CD4-positive, alpha-beta T cell treated with Interferon gamma for 1 hour (primary cell): ENCODE data around the gene SLC4A8.
A peak's percentile ranks its signal among the peaks of the same experiment; 100 is the strongest.

Experiments used
- DNase-seq: peaks from one replicate; pipeline ENCODE4 v3.0.0-alpha.2; 2020

The SLC4A8 gene

DNA sequence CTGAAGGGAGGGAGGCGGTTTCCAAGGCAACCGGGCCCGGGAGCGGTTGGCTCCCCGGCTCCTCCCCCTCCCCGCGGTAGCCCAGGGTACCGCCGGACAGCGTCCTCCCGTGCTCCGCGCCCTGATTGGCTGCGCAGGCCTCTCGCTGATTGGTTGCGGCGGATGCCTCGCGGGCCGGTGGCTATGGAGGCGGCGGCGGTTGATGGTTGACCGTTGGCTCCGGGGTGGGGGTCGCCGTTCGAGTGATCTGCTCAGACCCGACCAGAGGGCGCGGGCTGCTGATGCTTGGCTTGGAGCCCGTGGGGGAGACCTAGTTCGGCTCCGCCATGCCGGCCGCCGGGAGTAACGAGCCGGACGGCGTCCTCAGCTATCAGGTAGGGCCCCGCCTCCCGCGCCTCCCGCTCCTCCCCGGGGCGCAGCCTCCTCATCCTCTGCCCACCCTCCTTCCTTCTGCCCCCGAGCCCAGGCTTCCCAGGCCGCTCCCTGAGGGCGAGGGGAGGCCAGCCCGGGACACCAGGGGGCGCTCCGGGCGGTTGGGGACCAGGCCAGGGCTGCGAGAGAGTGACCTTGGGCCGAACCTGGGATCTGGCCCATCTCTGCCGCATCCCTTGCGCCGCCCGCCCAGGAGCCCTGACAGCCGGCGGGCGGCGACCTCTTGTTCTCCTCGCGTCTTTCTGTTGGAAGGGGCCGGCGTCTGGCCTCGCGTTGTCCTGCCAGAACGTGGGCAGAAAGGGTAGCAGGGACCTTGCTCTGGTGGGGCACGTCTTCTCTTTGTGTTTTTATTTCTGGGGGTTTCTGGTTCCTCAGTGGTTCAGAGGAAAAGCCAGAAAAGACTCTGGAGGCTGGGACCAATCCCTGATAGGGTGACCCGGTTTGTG is at the start of gene SLC4A8:
Gene SLC4A8 (plus strand): TSS at position 170 of the 878 bp plus-strand sequence. CDS start 157 bp downstream, at position 327.
- DNase-seq: peak; percentile 85

- no peak for DNase-seq
Measured at GRCh38 chr12:51374856-51375255, 49.8 kb upstream of the SLC4A8 start.

DNA sequence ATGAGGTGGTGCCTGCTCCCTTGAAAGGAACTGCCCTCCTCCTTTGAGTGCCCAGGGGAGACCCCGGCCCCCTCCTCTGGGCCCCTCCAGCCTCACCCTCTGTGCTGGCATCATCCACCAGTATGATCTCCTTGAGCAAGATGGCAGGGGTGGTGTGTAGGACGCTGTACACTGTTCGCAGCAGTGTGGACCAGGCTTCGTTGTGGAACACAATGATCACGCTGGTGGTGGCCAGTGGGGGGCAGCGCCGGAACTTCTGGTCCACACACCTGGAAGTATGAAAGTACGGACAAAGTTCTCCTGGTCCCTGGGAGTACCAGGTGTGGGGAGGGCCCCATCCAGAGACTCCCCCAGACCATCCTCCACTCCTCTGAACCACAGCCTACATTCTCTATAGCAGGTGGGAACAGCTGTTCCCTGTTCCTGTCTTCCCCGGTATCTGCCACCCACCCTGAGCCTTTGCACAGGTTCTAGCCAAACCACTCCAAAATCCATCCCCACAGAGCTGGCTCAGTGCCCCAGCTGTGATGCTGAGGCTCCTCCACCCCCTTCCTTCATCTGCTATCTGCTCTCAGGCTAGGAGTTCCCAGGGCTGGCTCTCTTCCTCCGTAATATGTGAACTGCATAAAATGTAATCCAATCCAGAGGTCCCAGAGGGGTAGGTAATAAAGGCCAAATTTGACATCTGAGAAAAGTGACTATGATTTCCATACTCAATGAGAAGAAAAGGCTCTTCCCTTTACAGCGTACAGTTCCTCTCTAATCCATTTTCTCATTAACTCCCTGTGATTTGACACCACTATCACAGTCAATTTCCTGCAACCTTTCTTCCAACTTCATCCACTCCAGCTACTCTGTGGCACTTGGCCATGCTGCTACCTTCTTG is 47.3 kb upstream of the SLC4A8 start:
- DNase-seq: no peak

GRCh38 chr12:51378749-51379148 is 45.9 kb upstream of the SLC4A8 start:
- no peak for DNase-seq

DNA sequence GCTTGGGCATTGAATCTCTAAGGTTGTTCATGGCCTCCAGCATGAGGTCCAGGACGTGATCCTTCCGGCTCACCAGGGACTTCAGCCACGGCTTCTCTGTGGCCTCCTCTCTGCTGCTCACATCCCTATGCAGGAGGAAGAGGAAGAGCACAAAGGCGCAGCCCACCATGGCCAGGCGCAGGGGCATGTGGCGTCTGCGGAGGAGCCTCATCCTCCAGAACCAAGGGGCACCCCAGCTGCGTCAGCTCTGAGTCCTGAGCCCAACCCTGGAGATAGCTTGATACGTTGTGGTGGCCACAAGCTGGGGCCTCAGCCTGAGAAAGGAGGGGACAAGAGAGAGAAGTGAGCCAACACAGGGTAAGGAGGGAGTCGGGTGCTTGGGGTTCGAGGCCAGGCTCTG is 45.1 kb upstream of the SLC4A8 start:
- DNase-seq: no peak

DNA sequence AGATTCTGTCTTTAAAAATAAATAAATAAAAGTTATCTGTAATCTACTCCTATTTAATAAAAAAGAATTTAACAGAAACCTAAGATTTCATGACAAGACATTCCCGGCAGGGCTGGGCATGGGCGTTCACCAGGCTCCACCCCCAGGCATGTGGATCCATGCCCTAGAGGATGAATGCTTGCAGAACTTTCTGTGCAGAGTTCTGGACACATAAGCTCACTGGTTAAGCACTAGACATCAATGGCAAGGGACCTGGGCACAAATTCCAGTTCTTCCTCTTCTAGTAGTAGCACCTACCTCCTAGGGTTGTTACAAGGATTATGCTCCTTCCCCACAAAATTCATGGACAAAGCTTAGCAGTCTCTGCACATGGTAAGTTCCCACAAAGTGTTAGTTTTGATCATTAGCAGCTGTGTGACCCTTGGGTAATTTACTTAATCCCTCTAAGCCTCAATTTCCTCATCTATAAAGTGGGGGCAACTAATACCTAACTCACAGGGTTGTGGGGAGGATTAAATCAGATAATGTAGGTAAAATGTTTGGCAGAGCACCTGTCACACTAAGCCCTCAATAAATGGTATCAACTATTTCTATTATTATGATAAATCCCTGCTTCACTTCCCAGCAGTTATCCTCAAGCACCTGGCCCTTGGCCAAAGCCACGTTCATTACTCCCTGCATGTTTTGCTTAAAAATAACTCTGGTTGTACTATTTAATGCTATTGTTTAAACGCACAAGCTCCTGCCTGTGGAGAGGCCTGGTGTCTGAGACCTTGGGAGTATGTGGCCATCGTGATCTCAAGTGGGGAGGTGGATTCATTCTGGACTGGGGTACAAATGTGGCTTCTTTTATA is 43.2 kb upstream of the SLC4A8 start:
- no peak for DNase-seq

DNA sequence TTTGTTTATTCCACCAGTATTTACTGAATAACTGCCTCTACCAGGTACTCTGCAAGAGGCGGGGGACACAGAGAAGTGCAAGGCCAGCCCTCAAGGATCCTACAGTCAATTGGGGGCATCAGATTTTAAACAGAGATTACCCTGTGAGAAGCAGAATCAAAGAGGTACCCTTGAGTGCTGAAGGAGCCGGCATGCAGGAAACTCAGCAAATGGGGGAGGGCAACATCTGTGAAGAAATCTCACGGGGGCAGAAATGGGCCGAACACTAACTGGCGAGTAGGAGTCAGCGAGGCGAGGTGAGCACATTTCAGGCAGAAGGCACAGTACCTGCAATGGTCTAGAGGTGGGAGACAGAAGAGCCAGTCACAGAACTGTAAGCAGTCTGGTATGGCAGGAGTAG is 42.5 kb upstream of the SLC4A8 start:
- no peak for DNase-seq

DNA sequence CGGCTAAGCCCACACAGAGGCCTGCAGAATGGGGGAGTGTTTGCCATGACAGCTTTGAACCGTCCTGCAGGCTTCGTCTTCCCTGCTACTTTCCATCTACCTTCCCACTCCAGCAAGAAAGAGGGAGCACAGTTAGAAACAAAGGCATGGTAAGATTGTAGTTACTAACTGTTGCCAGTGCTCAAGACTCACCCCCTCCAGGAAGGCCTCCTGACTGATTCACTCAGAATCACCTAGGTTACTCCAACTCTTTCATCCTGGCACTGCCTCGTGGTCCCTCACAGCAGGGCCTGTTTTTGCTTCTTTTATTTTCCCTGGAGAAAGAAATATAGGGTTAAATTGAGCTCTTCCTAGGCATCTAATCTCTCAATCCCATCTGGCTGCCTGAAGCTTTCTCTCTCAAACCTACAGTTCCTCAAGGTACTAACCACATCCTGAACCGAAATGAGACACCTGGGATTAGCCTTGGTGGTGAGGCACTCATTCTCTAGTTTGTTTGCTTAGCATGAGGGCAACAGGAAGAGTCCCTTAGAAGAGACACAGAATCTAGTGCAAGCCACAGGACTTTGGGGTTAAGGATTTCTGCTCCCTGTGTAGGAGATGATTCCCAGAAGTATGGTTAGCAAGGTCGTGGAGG is 41.2 kb upstream of the SLC4A8 start:
- no peak for DNase-seq

DNA sequence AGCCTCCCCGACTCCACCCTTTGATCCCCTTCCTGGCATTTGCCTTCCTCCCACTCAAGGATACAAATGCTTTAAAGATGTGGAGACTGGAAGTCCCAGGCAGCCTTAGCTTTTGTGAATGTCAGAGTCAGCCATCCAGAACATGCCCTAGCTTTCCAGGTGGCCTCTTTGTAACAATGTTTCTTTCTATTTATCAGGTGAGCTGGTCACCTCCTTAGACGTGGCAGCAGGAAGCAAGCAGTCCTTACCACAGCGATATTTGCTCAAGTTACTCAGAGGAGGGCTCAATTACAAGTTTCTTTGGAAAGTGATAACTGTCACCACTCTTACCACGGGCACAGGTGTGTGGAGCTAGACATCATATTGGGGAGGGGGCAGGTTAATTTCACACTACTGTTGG is 38.3 kb upstream of the SLC4A8 start:
- DNase-seq: no peak

DNA sequence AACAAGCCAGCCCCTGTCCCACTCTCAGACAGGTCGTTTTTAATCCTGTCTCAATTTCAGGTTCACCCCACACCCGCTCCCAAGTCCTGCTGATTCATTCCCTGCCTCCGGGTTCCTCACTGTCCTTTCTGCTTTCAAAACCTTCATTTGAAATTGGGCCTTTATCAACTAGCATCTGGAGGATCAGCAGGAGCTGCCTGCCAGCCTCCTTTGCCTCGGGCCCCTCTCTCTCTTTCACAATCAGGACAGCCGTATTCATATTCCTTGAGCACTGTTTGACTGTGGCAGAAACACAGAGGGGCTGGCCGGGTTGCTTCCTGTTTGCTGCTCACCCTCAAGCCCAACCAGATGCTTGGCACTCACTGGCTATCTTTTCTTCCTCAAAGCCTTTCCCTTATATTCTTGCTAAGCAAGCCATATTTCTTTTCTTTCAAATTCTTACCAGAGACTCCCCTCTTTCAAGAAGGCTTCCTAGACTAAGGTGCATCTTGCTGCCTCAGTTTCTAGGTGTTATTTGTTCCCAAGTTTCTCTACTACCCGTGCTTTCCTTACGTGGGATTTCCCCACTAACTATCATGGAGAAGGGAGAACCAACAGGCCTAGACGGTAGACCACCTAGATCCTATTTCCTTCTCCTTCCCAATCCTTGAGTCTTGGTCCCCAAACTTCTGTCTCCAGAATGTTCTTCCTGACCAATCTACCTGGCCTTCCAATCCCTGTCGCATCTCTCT is 36.4 kb upstream of the SLC4A8 start:
- no peak for DNase-seq

DNA sequence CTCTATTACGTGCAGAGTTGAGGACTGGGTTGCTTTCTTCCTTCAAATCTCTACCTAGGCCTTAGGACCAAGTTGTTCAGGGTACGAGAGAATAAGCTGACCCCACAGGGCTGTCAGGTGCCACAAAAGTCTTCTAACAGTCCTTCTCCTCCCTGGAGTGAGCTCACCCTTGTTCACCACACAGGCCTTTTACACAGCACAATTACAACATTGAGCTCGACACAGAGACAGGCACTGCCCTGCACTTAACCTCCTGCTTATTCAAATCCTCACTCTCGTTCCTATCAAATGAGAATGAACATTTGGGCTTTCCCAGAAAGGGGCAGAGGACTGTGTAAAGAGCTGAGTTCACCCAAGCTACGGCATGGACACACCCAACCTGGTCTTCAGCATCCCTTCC is 35.8 kb upstream of the SLC4A8 start:
- DNase-seq: no peak

- no peak for DNase-seq
Measured at GRCh38 chr12:51389302-51389999, 35.2 kb upstream of the SLC4A8 start.

DNA sequence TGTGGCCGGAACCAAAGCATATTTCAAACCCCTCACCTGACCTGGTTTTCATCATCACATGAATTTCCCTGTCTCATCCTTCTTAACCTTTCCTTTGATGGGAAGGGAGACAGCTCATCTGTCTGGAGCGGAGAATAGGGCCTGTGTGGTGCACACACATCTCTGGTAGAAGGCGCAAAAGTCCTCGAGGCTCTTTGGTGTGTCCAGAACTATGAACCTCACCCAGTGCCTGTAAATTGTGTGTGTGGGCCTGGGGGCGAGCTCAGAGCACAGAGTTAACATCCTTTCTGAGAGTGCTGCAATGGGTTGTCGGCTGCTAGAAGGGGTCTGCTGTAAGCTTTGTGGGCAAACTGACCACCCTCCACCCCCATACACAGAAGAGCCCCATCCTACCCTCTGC is 34.2 kb upstream of the SLC4A8 start:
- no peak for DNase-seq

GRCh38 chr12:51390891-51391282 is 33.7 kb upstream of the SLC4A8 start:
- DNase-seq: peak; percentile 7

DNA sequence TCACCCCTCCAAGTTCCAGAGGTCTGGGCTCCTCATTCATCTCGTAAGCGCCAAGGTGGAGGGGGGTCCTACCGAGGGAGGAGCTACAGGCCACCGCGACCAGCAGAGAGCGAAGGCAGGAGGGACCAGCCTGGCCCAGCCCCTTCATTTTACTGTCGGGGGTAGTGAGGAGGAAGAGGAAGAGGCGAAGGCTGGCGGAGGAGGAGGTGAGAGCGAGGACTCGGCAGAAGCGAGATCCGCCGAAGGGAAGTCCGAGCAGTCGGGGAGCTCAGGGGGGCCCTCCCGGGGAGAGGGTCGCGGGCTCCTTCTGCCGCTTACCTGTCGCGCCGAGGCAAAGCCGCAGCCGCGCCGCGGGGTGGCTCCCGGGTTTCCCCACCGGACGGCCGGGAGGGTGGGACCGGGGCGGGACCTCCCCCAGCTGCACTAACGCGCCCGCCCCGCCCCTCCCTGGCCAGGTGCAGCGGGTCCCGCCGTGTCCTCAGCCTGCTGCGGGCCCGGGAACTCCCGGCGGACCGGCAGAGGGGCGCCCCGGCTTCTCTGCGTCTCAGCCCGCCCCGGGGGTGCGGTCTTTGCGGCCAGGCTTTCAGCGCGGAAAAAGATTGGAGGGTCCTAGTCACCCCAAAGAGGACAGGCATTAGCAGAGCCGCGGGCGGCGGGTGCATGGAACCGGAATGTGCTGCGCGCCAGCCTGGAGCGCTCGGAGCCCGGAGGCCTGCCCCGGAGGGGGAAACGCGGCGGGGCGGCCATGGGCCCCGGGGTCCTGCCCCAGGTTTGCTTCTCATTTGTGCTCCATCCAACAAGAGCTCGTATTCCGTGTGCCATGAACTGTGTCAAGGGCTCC is 33.1 kb upstream of the SLC4A8 start, which contains the start of gene GALNT6:
Gene GALNT6 (minus strand): TSS at position 124 of the 841 bp plus-strand sequence. CDS start 11,625 bp downstream, outside the sequence.
- DNase-seq: peak; percentile 76

DNA sequence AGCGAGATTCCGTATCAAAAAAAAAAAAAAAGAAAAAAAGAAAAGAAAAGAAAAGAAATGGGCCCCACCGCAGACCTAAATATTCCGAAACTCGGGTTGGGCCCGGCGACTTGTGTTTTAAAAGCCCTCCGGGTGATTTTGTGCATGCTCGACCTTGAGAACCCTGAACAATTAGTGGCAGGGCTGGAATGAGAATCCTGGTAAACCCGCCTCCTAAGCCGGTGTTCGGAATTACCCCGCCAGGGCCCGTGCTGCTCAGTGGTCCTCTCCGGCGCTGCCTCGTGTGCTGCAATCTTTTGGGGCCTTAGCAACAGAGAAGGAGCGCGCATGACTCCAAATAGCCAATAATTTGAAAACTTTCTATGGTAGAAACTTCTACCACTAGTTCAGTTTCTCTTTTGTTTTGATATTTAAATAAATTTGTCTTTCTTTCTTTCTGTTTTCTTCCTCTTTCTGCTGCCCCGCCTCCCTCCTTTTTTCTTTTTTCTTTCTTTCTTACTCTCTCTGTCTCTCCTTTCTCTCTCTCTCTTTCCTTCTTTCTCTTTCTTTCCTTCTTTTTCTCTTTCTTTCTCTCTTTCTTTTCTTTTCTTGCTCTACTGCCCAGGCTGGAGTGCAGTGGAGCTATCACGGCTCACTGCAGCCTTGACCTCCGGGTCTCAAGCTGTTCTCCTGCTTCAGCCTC is 31.9 kb upstream of the SLC4A8 start:
- peak; percentile 36 for DNase-seq

GRCh38 chr12:51393676-51394545 is 30.7 kb upstream of the SLC4A8 start:
- DNase-seq: peak; percentile 46
